IMR-90 (cell line): ENCODE measurements around the gene GLIS1. TPM values are rescaled to one million over a fixed set of nuclear protein-coding genes. Genes with fewer than 3 reads are reported as not detected.
A peak's percentile ranks its signal among the peaks of the same experiment; 100 is the strongest.

ENCODE experiments used
- ATAC-seq: fragments of 200-7000 bp; cut with Tn5 transposase; 2 replicates; pipeline ENCODE4 v1.9.1; 2020; ENCODE audit warnings: low read depth, mild to moderate bottlenecking, moderate library complexity
- BruUV-seq: library from RNA; stranded (reverse); fragments of 400-500 nt; replicated peaks from 2 replicates; lab custom pipeline; 2021; lab: Mats Ljungman, UMichigan
- CTCF ChIA-PET: fragments of 300-600 bp; formaldehyde crosslinking; extraction: SDS; loops from one replicate; lab custom pipeline; 2021; ENCODE audit warnings: antibody characterized with exemption; lab: Yijun Ruan, JAX
- POLR2A ChIA-PET: fragments of 300-600 bp; sonication (Branson Sonifier 250); formaldehyde crosslinking; loops from one replicate; lab custom pipeline; 2022; ENCODE audit warnings: antibody characterized with exemption; ENCODE audit not compliant: unreplicated experiment; lab: Charles Lee
- DNase-seq: peaks from one replicate; pipeline ENCODE4 v3.0.0; 2013
- H2AFZ ChIP-seq: replicated peaks from 2 replicates; pipeline ENCODE3; 2013; ENCODE audit warnings: low read length, mild to moderate bottlenecking; ENCODE audit not compliant: poor library complexity
- H2AK5ac ChIP-seq: 2 replicates; pipeline ENCODE4 v1.6.1; 2013; ENCODE audit warnings: low read depth, low read length, inconsistent platforms
- H2AK9ac ChIP-seq: replicated peaks from 2 replicates; pipeline ENCODE3; 2013; ENCODE audit warnings: mild to moderate bottlenecking, low read depth, low read length, moderate library complexity; ENCODE audit not compliant: poor library complexity
- H2BK120ac ChIP-seq: 2 replicates; pipeline ENCODE4 v1.6.1; 2013; ENCODE audit warnings: low read depth, low read length, inconsistent platforms
- H2BK15ac ChIP-seq: 3 replicates; pipeline ENCODE4 v1.6.1; 2013; ENCODE audit warnings: low read depth, low read length, inconsistent platforms
- H2BK20ac ChIP-seq: 2 replicates; pipeline ENCODE4 v1.6.1; 2013; ENCODE audit warnings: low read depth, mild to moderate bottlenecking, inconsistent platforms, low read length, moderate library complexity
- H2BK5ac ChIP-seq: 2 replicates; pipeline ENCODE4 v1.6.1; 2013; ENCODE audit warnings: mild to moderate bottlenecking, low read depth, low read length, inconsistent platforms; ENCODE audit not compliant: poor library complexity, severe bottlenecking
- H3K14ac ChIP-seq: replicated peaks from 2 replicates; pipeline ENCODE4 v1.6.1; 2013; ENCODE audit warnings: low read depth, low read length, inconsistent platforms
- H3K18ac ChIP-seq: 2 replicates; pipeline ENCODE4 v1.6.1; 2013; ENCODE audit warnings: low read depth, low read length, control low read depth
- H3K23ac ChIP-seq: 2 replicates; pipeline ENCODE4 v1.6.1; 2013; ENCODE audit warnings: low read depth, low read length, inconsistent platforms
- H3K27ac ChIP-seq: 2 replicates; pipeline ENCODE4 v1.5.1; 2013; ENCODE audit warnings: mild to moderate bottlenecking, control low read depth, low read length; ENCODE audit not compliant: insufficient read depth
- H3K27me3 ChIP-seq: 2 replicates; pipeline ENCODE4 v1.6.1; 2013; ENCODE audit warnings: low read length; ENCODE audit not compliant: control insufficient read depth, insufficient read depth
- H3K36me3 ChIP-seq: 2 replicates; pipeline ENCODE4 v1.6.1; 2013; ENCODE audit warnings: low read length, mixed read lengths; ENCODE audit not compliant: control insufficient read depth, insufficient read depth
- H3K4ac ChIP-seq: 2 replicates; pipeline ENCODE4 v1.6.1; 2013; ENCODE audit warnings: low read depth, low read length, inconsistent platforms
- H3K4me1 ChIP-seq: 2 replicates; pipeline ENCODE4 v1.6.1; 2013; ENCODE audit warnings: low read length, mixed read lengths; ENCODE audit not compliant: control insufficient read depth, insufficient read depth
- H3K4me2 ChIP-seq: 2 replicates; pipeline ENCODE4 v1.6.1; 2013; ENCODE audit warnings: low read depth, mild to moderate bottlenecking, control low read depth, low read length, moderate library complexity
- H3K4me3 ChIP-seq: 2 replicates; pipeline ENCODE4 v1.5.1; 2013; ENCODE audit warnings: low read depth, mild to moderate bottlenecking, control low read depth, low read length, moderate library complexity; ENCODE audit not compliant: insufficient read depth
- H3K56ac ChIP-seq: 2 replicates; pipeline ENCODE4 v1.6.1; 2013; ENCODE audit warnings: low read length, inconsistent platforms; ENCODE audit not compliant: insufficient read depth; ENCODE audit errors: extremely low read depth
- H3K79me1 ChIP-seq, 2 experiments: 2 replicates each; pipeline ENCODE4 v1.6.1; 2013; ENCODE audit warnings: low read length in 2 of 2, inconsistent platforms in 1 of 2, low read depth in 1 of 2
- H3K9ac ChIP-seq: 2 replicates; pipeline ENCODE4 v1.6.1; 2013; ENCODE audit warnings: low read depth, low read length, control low read depth
- H3K9me1 ChIP-seq: 2 replicates; pipeline ENCODE4 v1.6.1; 2013; ENCODE audit warnings: low read length, inconsistent platforms; ENCODE audit not compliant: insufficient read depth
- H3K9me3 ChIP-seq: 2 replicates; pipeline ENCODE4 v1.6.1; 2013; ENCODE audit warnings: low read length; ENCODE audit not compliant: control insufficient read depth, insufficient read depth
- H4K20me1 ChIP-seq: 2 replicates; pipeline ENCODE4 v1.6.1; 2013; ENCODE audit warnings: low read length, inconsistent platforms; ENCODE audit not compliant: insufficient read depth
- H4K5ac ChIP-seq: 2 replicates; pipeline ENCODE4 v1.6.1; 2013; ENCODE audit warnings: mild to moderate bottlenecking, low read depth, low read length, control low read depth
- H4K8ac ChIP-seq, 2 experiments: 2 replicates each; pipeline ENCODE4 v1.6.1; 2013; ENCODE audit warnings: low read depth in 2 of 2, low read length in 2 of 2, control low read depth in 1 of 2, inconsistent platforms in 1 of 2
- H4K91ac ChIP-seq: 2 replicates; pipeline ENCODE4 v1.6.1; 2013; ENCODE audit warnings: low read depth, low read length, inconsistent platforms; ENCODE audit not compliant: insufficient read depth
- CEBPB ChIP-seq: IDR thresholded peaks from 2 replicates; pipeline ENCODE4 v1.6.1; 2012; ENCODE audit warnings: low read depth, low read length, improper control_type of control experiment
- CHD1 ChIP-seq: IDR thresholded peaks from 2 replicates; pipeline ENCODE4 v1.6.1; 2012; ENCODE audit warnings: low read depth, low read length, improper control_type of control experiment
- FOS ChIP-seq: fragments of 150-350 bp; IDR thresholded peaks from 2 replicates; pipeline ENCODE4 v1.6.1; 2016; ENCODE audit warnings: low read depth, low read length
- MAFK ChIP-seq: IDR thresholded peaks from 2 replicates; pipeline ENCODE4 v1.6.1; 2012; ENCODE audit warnings: low read depth, low read length, improper control_type of control experiment
- MAZ ChIP-seq: IDR thresholded peaks from 2 replicates; pipeline ENCODE4 v1.6.1; 2012; ENCODE audit warnings: low read depth, mild to moderate bottlenecking, low read length, improper control_type of control experiment, moderate library complexity, borderline replicate concordance
- MXI1 ChIP-seq: IDR thresholded peaks from 2 replicates; pipeline ENCODE4 v1.6.1; 2012; ENCODE audit warnings: low read depth, mild to moderate bottlenecking, low read length, moderate library complexity, borderline replicate concordance
- NFE2L2 ChIP-seq: fragments of 150-350 bp; IDR thresholded peaks from 2 replicates; pipeline ENCODE4 v1.6.1; 2016; ENCODE audit warnings: low read depth, mild to moderate bottlenecking, low read length
- RAD21 ChIP-seq: IDR thresholded peaks from 2 replicates; pipeline ENCODE4 v1.6.1; 2012; ENCODE audit warnings: low read length, improper control_type of control experiment
- RCOR1 ChIP-seq: IDR thresholded peaks from 2 replicates; pipeline ENCODE4 v1.6.1; 2012; ENCODE audit warnings: mild to moderate bottlenecking, low read length, improper control_type of control experiment; ENCODE audit not compliant: insufficient replicate concordance
- RFX5 ChIP-seq: IDR thresholded peaks from 2 replicates; pipeline ENCODE4 v1.8.0; 2012; ENCODE audit warnings: low read depth, mild to moderate bottlenecking, low read length, moderate library complexity
- SMC3 ChIP-seq: fragments of 150-350 bp; IDR thresholded peaks from 2 replicates; pipeline ENCODE4 v1.6.1; 2016; ENCODE audit warnings: low read depth, mild to moderate bottlenecking, antibody characterized with exemption, low read length, moderate library complexity
- WGBS, 2 experiments: methylation state at CpG; one replicate each; pipeline versions ENCODE4 v1.1.5 to v1.1.7; 2013; ENCODE audit warnings: missing lambda C conversion rate in 2 of 2; ENCODE audit not compliant: insufficient read length in 1 of 2; ENCODE audit errors: extremely low coverage in 2 of 2; 5-methylcytosine and 5-hydroxymethylcytosine counted together
- dilution Hi-C: fragments of 300-500 bp; cut with HindIII; formaldehyde crosslinking; loops from one replicate; pipeline ENCODE4 v1.14.3; 2018; ENCODE audit warnings: low sequenced_read_pairs; ENCODE audit not compliant: unreplicated experiment
- in situ Hi-C: fragments of 300-500 bp; cut with MboI; formaldehyde crosslinking; loops from 3 replicates; pipeline ENCODE4 v1.14.3; 2019; ENCODE audit warnings: low sequenced_read_pairs, inconsistent platforms, mixed read lengths
- intact Hi-C: fragments of 100-400 bp; cut with micrococcal nuclease; formaldehyde crosslinking; loops from 2 replicates; pipeline ENCODE4 v1.10.0; 2022
- polyA plus RNA-seq, 3 experiments: library from polyadenylated mRNA; depleted of rRNA; stranded (reverse); fragments of >200 nt; gene quantifications; 2 replicates each; pipeline ENCODE4 v1.2.3, GENCODE V29; 2012; ENCODE audit warnings: low replicate concordance in 1 of 3
- total RNA-seq: library from RNA; depleted of rRNA; stranded (reverse); fragments of >200 nt; gene quantifications from 2 replicates; pipeline ENCODE4 v1.2.3, GENCODE V29; 2012
- TF ChIP-seq, protein P1 (sequence below): fragments of 150-350 bp; IDR thresholded peaks from 2 replicates; pipeline ENCODE4 v1.6.1; 2016; ENCODE audit warnings: low read depth, mild to moderate bottlenecking, low read length, moderate library complexity, borderline replicate concordance

The GLIS1 gene
- total and polyA plus RNA-seq, 2 of the 4 experiments (the other 2 are of a cell fraction): 0.18 to 2.3 TPM

GRCh38 chr1:53733975-53734649 lies 4.9 kb downstream of the GLIS1 start:
- Histone ChIP-seq H3K9me3 (no peaks in the 10 kb centered on the region), H3K9me1 (peaks cover 25% of the 10 kb centered on the region; the same call in 1 of the 2 replicates), H2AFZ (peak overlapping the region; percentile 41), H3K23ac (peak overlapping the region; percentile 67), H3K9ac (peak overlapping the region; percentile 0; the same call in 1 of the 2 replicates), H2BK5ac (peak overlapping the region; percentile 96), H2BK120ac (peak overlapping the region; percentile 86), H3K4me1 (peaks cover 40% of the 10 kb centered on the region), H3K27ac (peak overlapping the region; percentile 95), H2BK20ac (peak overlapping the region; percentile 87), H3K4ac (peak overlapping the region; percentile 94), H2AK9ac (peak overlapping the region; percentile 63), H3K14ac (peak overlapping the region; percentile 88), H2AK5ac (peak overlapping the region; percentile 86), H3K4me2 (peak overlapping the region; percentile 14), H4K5ac (peak overlapping the region; percentile 99), H3K56ac (peak overlapping the region; percentile 54), H3K4me3 (no peak overlapping the region), H3K79me1 (peaks cover 20 to 65% of the 10 kb centered on the region in 2 experiments), H3K27me3 (no peaks in the 10 kb centered on the region), H4K91ac (peak overlapping the region; percentile 92), H4K8ac (peak overlapping the region; percentile 79 to 89; a peak in 3 of 4 replicates), H4K20me1 (0 out of 2 replicates have a peak, but pooled peaks cover 4% of the 10 kb centered on the region), H2BK15ac (peak overlapping the region; percentile 95; the same call in 2 of the 3 replicates), H3K36me3 (no peaks in the 10 kb centered on the region), H3K18ac (peak overlapping the region; percentile 100)
- BruUV-seq: no TSS peak
- intact Hi-C loops: loop anchor here (5.0 kb wide), 1 partner anchor 47 kb away; no protein-coding TSS in a partner anchor
- 75% methylated on average over 4 of the region's 10 CpGs; no CpG with 5 or more reads in 1 of the 2 experiments for WGBS, 2 experiments
- in situ Hi-C loops: no loop called here
- ATAC-seq: no peak
- DNase-seq: peak; percentile 84
- CTCF ChIA-PET: interaction anchor here (0.7 to 1.3 kb wide), 2 partner anchors 18 to 77 kb away, joined by 3 to 4 read pairs; no protein-coding TSS in a partner anchor
- dilution Hi-C loops: no loop called here
- TF ChIP-seq NFE2L2 (no peak), SMC3 (no peak), RFX5 (peak; percentile 15; the same call in 1 of the 2 replicates), RCOR1 (no peak), MAFK (no peak), RAD21 (no peak), MAZ (no peak), CHD1 (no peak), CEBPB (peak; percentile 16; the same call in 1 of the 2 replicates), FOS (peak; percentile 78), MXI1 (no peak)
- TF ChIP-seq, protein P1, sequence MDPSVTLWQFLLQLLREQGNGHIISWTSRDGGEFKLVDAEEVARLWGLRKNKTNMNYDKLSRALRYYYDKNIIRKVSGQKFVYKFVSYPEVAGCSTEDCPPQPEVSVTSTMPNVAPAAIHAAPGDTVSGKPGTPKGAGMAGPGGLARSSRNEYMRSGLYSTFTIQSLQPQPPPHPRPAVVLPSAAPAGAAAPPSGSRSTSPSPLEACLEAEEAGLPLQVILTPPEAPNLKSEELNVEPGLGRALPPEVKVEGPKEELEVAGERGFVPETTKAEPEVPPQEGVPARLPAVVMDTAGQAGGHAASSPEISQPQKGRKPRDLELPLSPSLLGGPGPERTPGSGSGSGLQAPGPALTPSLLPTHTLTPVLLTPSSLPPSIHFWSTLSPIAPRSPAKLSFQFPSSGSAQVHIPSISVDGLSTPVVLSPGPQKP: no peak
- POLR2A ChIA-PET: no interaction called here
